Ovary (tissue), 9 donors: Measurements from ENCODE around the gene PPP2R3B. TPM values are rescaled to one million over a fixed set of nuclear protein-coding genes. Genes with fewer than 3 reads are reported as not detected.
A peak's percentile ranks its signal among the peaks of the same experiment; 100 is the strongest.

Experiments used
- DNase-seq, 5 donors: peaks; one replicate each; pipeline ENCODE4 v3.0.0-alpha.2; 2019 to 2020
- H3K27ac ChIP-seq, 2 donors: fragments of 200-600 bp; one replicate each; pipeline versions ENCODE4 v1.5.1 to v1.8.0; 2019 to 2022
- H3K27me3 ChIP-seq: fragments of 200-600 bp; one replicate; pipeline ENCODE4 v1.8.0; 2022
- H3K36me3 ChIP-seq: fragments of 200-600 bp; sonication (generic); one replicate; pipeline ENCODE4 v1.5.1; 2019
- H3K4me1 ChIP-seq: one replicate; pipeline ENCODE4 v1.8.1; 2013; ENCODE audit warnings: mild to moderate bottlenecking, moderate library complexity; ENCODE audit not compliant: insufficient read depth
- H3K4me3 ChIP-seq: fragments of 200-600 bp; sonication (generic); one replicate; pipeline ENCODE4 v1.5.1; 2017
- H3K9me3 ChIP-seq, 2 donors: fragments of 200-600 bp in 1 of 2; sonication (generic) in 1 of 2; one replicate each; pipeline versions ENCODE4 v1.5.1 to v1.8.1; 2013 to 2019; ENCODE audit warnings: mild to moderate bottlenecking in 1 of 2, moderate library complexity in 1 of 2
- EP300 ChIP-seq: sonication (generic); formaldehyde crosslinking; IDR thresholded peaks from one replicate; pipeline ENCODE4 v1.6.1; 2017; ENCODE audit warnings: antibody characterized with exemption
- POLR2A ChIP-seq: fragments of 450-650 bp; IDR thresholded peaks from one replicate; pipeline ENCODE4 v1.6.1; 2017; ENCODE audit warnings: antibody characterized with exemption, mild to moderate bottlenecking, moderate library complexity
- WGBS, 3 donors: extraction: QIAGEN DNeasy Blood & Tissue Kit in 1 of 3; methylation state at CpG; one replicate each; pipeline versions ENCODE4 v1.1.5 to v1.1.7; 2013 to 2017; 5-methylcytosine and 5-hydroxymethylcytosine counted together
- intact Hi-C, 4 donors: fragments of 100-400 bp; cut with DNase I; formaldehyde crosslinking; loops; one replicate each; pipeline versions ENCODE4 v1.11.0 to v1.15.1; 2022 to 2023
- polyA plus RNA-seq, 2 donors: library from polyadenylated mRNA; stranded (reverse); fragments of 200-250 nt in 1 of 2; fragments of 350-450 nt in 1 of 2; fragmentation: Illumina TruSeq in 1 of 2; extraction: RNeasy Lipid Tissue Mini Kit (QIAGEN cat#74804) in 1 of 2; gene quantifications; one replicate each; pipeline ENCODE4 v1.2.3, GENCODE V29; 2013 to 2014
- total RNA-seq, 7 donors: library from RNA; depleted of rRNA in 2 of 7; stranded (reverse); fragments of >200 nt in 2 of 7; fragmentation: NEBNext Ultra II Directional in 3 of 7; extraction: Animal tissue kit (Norgen Biotek cat#: 25700) in 3 of 7; gene quantifications; one replicate each; pipeline versions ENCODE4 v1.1.0 to v1.2.4, GENCODE V29; 2016 to 2023
- TF ChIP-seq, protein P1 (sequence below), 3 donors: fragments of 450-650 bp in 2 of 3; fragments of 200-600 bp in 1 of 3; IDR thresholded peaks; one replicate each; pipeline versions ENCODE4 v1.5.1 to v1.8.0; 2016 to 2022; ENCODE audit warnings: antibody characterized with exemption in 3 of 3, mild to moderate bottlenecking in 1 of 3
- donor health status: DM: no; HTN: no; CAD: no; lungs with moderate emphysema.
- donor health status: DM: no; HTN: no; CAD: no.
- donor health status: Bipolar disorder and iron deficiency.
- donor health status: DM: yes; HTN: yes; CAD: no.
- donor health status: DM: no; HTN: no; CAD: no.
- donor health status: DM: yes; HTN: yes; CAD: no.

The PPP2R3B gene
- total and polyA plus RNA-seq, 9 donors = 2.3 to 25.0 (median 18.4) TPM

- Histone ChIP-seq H3K27ac (no peak overlapping the region), H3K27me3 (no peaks in the 10 kb centered on the region), H3K4me3 (no peak overlapping the region), H3K36me3 (no peaks in the 10 kb centered on the region), H3K4me1 (no peaks in the 10 kb centered on the region), H3K9me3 (no peaks in the 10 kb centered on the region)
- intact Hi-C loops = no loop called here
- TF ChIP-seq EP300 = no peak
- TF ChIP-seq, protein P1, sequence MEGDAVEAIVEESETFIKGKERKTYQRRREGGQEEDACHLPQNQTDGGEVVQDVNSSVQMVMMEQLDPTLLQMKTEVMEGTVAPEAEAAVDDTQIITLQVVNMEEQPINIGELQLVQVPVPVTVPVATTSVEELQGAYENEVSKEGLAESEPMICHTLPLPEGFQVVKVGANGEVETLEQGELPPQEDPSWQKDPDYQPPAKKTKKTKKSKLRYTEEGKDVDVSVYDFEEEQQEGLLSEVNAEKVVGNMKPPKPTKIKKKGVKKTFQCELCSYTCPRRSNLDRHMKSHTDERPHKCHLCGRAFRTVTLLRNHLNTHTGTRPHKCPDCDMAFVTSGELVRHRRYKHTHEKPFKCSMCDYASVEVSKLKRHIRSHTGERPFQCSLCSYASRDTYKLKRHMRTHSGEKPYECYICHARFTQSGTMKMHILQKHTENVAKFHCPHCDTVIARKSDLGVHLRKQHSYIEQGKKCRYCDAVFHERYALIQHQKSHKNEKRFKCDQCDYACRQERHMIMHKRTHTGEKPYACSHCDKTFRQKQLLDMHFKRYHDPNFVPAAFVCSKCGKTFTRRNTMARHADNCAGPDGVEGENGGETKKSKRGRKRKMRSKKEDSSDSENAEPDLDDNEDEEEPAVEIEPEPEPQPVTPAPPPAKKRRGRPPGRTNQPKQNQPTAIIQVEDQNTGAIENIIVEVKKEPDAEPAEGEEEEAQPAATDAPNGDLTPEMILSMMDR (IDR thresholded peaks at IDR 0.05) = no peak
- TF ChIP-seq POLR2A = no peak
- DNase-seq = peak in 2 of 5 donors; percentile 15 to 29
- 95 to 98% (median 95%) methylated on average over 70 to 75 of the region's 75 CpGs for WGBS, 3 donors
These were observed 40.5 kb downstream of the PPP2R3B start for GRCh38 chrX:346034-346813.

DNA sequence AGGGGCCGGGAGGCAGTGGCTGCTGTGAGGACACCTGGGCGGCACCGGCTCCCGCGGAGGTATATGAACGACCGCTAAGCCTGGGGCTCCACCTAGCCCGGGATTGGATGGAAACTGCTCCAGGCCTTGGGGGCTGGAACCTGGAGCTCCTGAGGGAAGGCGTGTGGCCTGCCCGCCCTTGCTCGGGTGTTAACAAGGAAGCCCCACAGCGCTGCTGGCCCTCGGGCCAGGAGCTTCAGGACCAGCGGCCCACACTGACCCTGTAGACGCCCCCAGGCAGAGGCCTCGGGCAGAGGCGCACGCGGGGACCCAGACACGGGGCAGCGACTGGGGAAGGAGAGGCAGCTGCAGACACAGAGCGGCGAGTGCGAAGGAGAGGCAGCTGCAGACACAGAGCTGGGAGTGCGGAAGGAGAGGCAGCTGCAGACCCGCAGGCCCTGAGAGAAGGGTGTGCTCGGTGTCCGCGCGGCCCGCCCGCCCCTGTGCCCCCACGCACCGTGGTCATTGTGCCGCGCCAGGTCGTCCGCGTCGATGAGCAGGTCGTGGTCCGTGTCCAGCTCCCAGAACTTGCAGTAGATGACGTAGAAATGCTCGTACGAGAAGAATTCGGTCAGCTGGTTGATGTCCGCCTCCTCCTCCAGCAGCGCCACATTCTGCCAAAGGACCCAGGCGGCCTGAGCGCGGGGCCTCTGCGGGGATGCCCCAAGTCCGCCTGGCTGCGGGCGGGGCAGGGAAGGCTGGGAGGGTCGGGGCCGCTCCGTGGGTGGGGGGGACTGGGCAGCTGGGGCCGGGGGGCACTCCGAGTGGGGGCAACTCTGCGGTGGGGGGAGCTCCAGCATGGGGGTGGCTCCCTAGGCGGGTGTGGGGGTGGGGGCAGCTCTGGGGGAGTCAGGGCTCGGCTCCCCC lies 41.4 kb downstream of the PPP2R3B start:
- H3K27me3 ChIP-seq = no peaks in the 10 kb centered on the region
- 94 to 98% (median 96%) methylated on average over 45 to 63 of the region's 63 CpGs for WGBS, 3 donors
- H3K4me1 ChIP-seq = no peaks in the 10 kb centered on the region
- H3K4me3 ChIP-seq = no peak overlapping the region
- no peak overlapping the region for H3K27ac ChIP-seq
- DNase-seq = peak in 1 of 5 donors; percentile 21
- intact Hi-C loops = no loop called here
- H3K36me3 ChIP-seq = no peaks in the 10 kb centered on the region
- H3K9me3 ChIP-seq = no peaks in the 10 kb centered on the region
- TF ChIP-seq POLR2A = no peak

DNA sequence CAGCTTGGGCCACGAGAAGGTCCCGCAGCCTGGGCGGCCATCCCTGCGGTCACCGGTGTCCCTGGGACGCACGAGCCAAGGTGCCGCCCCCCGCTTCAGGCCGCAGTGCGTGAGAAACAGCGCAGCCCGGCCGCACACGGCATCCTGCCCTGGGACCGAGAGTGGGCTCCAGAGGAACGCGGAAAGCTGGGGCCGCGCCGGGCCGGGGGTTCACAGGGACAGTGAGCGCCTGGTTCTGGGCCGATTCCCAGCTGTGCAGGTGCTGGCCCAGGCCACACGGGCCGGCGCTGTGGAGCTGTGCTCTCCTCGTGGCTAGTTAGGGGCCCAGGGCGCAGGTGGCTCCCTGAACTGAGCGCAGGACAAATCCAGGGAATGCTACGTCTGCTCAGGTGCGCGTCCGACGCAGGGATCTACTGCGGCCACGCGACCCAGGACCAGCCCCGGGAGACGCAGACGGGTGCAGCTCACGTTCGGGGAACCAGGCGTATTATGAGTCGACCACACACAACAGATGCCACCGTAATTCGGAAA lies 42.3 kb downstream of the PPP2R3B start:
- 97 to 98% (median 98%) methylated on average over 41 to 47 of the region's 47 CpGs for WGBS, 3 donors
- DNase-seq = peak in 2 of 5 donors; percentile 16 to 30

DNA sequence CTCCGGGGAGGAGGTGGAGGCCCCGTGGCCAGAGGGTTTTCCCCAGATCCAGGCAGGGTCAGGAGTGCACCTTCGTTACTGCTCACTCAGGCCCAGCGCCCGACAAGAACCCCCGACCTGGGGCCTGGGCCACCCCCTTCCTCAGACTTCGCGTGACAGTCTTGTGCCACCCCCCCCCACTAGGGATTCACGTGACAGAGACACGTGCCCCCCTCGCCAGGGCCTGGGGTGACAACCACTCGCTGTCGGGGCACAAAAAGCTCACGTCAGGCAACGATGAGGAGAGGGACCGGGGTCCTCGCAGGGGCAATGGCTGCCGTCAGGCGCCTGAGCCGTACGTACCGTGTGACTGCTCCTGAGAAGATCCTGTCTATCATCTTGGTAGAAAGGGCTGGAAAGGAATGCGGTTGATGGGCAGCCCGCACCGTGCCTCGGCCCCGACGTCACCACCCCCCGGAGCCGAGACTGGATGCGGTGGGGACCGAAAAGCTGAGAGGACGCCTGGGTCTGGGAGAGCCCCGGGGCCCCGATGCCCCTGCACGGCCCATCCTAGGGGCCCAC lies 45.1 kb downstream of the PPP2R3B start:
- no peaks in the 10 kb centered on the region for H3K9me3 ChIP-seq
- H3K4me3 ChIP-seq = no peak overlapping the region
- DNase-seq = peak in 3 of 5 donors; percentile 12 to 29 (median 20)
- H3K4me1 ChIP-seq = no peaks in the 10 kb centered on the region
- H3K36me3 ChIP-seq = no peaks in the 10 kb centered on the region
- no peak overlapping the region for H3K27ac ChIP-seq
- intact Hi-C loops = no loop called here
- H3K27me3 ChIP-seq = no peaks in the 10 kb centered on the region
- TF ChIP-seq POLR2A (no peak), EP300 (no peak)
- TF ChIP-seq, protein P1 (IDR thresholded peaks at IDR 0.05) = no peak
- 92 to 96% (median 96%) methylated on average over 36 of the region's 36 CpGs for WGBS, 3 donors

More for the DNA sequence above, 42.3 kb downstream of the PPP2R3B start:
- intact Hi-C loops = no loop called here
- H3K27me3 ChIP-seq = no peaks in the 10 kb centered on the region
- H3K4me1 ChIP-seq = no peaks in the 10 kb centered on the region
- H3K9me3 ChIP-seq = no peaks in the 10 kb centered on the region
- H3K4me3 ChIP-seq = no peak overlapping the region
- H3K27ac ChIP-seq = no peak overlapping the region
- H3K36me3 ChIP-seq = no peaks in the 10 kb centered on the region
- TF ChIP-seq EP300 (no peak), POLR2A (no peak)
- TF ChIP-seq, protein P1 (IDR thresholded peaks at IDR 0.05) = no peak
